Upper lobe of left lung (tissue), 4 donors: Measurements from ENCODE around the gene UBL4B.

ENCODE experiments used
- EP300 ChIP-seq, 4 donors: sonication (generic); formaldehyde crosslinking; IDR thresholded peaks; one replicate each; pipeline ENCODE4 v1.5.1; 2017; ENCODE audit warnings: antibody characterized with exemption in 4 of 4, control low read depth in 2 of 4
- POLR2A ChIP-seq, 4 donors: fragments of 450-650 bp; IDR thresholded peaks; one replicate each; pipeline ENCODE4 v1.5.1; 2016 to 2017; ENCODE audit warnings: antibody characterized with exemption in 4 of 4, mild to moderate bottlenecking in 2 of 4
- TF ChIP-seq, protein P1 (sequence below), 6 experiments: fragments of 450-650 bp in 4 of 6; fragments of 200-600 bp in 2 of 6; sonication (generic) in 2 of 6; IDR thresholded peaks; one replicate each; pipeline ENCODE4 v1.5.1; 2016 to 2019; ENCODE audit warnings: antibody characterized with exemption in 6 of 6

DNA sequence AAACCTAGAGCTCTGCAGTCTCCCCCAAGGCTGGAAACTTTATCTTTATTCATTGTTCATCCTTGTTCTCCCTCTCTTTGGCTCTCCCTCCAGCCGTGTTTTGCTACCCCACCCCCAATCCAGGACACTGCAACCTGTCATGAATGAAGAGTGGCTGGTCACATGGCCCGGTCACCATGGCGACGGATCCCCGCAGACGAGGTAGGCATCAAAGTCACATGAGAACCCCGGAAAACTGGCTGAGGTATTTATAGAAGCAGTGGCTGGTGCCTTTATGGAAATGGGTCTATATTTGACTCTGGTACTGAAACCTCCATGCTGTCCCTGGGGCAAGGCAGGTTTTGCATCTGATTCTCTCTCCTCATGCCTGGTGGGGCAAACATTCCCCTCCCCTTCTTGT is 24.7 kb downstream of the UBL4B start:
- TF ChIP-seq, protein P1, sequence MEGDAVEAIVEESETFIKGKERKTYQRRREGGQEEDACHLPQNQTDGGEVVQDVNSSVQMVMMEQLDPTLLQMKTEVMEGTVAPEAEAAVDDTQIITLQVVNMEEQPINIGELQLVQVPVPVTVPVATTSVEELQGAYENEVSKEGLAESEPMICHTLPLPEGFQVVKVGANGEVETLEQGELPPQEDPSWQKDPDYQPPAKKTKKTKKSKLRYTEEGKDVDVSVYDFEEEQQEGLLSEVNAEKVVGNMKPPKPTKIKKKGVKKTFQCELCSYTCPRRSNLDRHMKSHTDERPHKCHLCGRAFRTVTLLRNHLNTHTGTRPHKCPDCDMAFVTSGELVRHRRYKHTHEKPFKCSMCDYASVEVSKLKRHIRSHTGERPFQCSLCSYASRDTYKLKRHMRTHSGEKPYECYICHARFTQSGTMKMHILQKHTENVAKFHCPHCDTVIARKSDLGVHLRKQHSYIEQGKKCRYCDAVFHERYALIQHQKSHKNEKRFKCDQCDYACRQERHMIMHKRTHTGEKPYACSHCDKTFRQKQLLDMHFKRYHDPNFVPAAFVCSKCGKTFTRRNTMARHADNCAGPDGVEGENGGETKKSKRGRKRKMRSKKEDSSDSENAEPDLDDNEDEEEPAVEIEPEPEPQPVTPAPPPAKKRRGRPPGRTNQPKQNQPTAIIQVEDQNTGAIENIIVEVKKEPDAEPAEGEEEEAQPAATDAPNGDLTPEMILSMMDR (IDR thresholded peaks at IDR 0.05): no peak
- no peak for TF ChIP-seq POLR2A (IDR thresholded peaks at IDR 0.05)
- TF ChIP-seq EP300 (IDR thresholded peaks at IDR 0.05): no peak
